K562 (cell line): ENCODE measurements around the gene DCAF5. TPM values are rescaled to one million over a fixed set of nuclear protein-coding genes. Genes with fewer than 3 reads are reported as not detected.

Experiments
- ATAC-seq: fragments of 200-7000 bp; cut with Tn5 transposase; 3 replicates; pipeline ENCODE4 v1.9.1; 2020; ENCODE audit warnings: moderate library complexity
- BruUV-seq: library from RNA; stranded (reverse); fragments of 400-500 nt; replicated peaks from 2 replicates; lab custom pipeline; 2021; lab: Mats Ljungman, UMichigan
- CTCF ChIA-PET: fragments of 300-600 bp; formaldehyde crosslinking; extraction: SDS; loops from one replicate; lab custom pipeline; 2021; ENCODE audit warnings: low intra/inter-chr PET ratio; lab: Yijun Ruan, JAX
- POLR2A ChIA-PET: fragments of 300-600, 350-650 bp; sonication (Branson Sonifier 250); formaldehyde crosslinking; extraction: SDS; loops from one replicate; lab custom pipeline; 2021; ENCODE audit warnings: antibody characterized with exemption, inconsistent platforms; lab: Yijun Ruan, JAX
- DNase-seq, 4 experiments: peaks; one replicate each; pipeline versions ENCODE4 v3.0.0 to v3.0.0-alpha.2; 2011 to 2018; ENCODE audit warnings: low spot score in 3 of 4, mixed read lengths in 3 of 4; ENCODE audit errors: extremely low read depth in 1 of 4
- FAIRE-seq: peaks from 2 replicates; lab custom pipeline; 2011; peaks lifted over from hg19 to GRCh38; lab: Jason Lieb, UNC
- H2AFZ ChIP-seq: 2 replicates; pipeline ENCODE4 v1.6.0; 2011; ENCODE audit warnings: low read depth, low read length, control low read depth, inconsistent platforms
- H3K27ac ChIP-seq: fragments of 200-600 bp; 3 replicates; pipeline ENCODE4 v1.8.0; 2011; ENCODE audit warnings: low read depth, mild to moderate bottlenecking, control low read depth, inconsistent platforms, low read length, moderate library complexity, mixed read lengths; ENCODE audit errors: extremely low read depth
- H3K27me3 ChIP-seq, 2 experiments: fragments of 300-600 bp in 1 of 2; 2 replicates in 1 of 2; 3 replicates in 1 of 2; pipeline versions ENCODE4 v1.6.0 to v1.8.0; 2011; ENCODE audit warnings: inconsistent platforms in 2 of 2, low read length in 2 of 2, mild to moderate bottlenecking in 1 of 2, mixed read lengths in 1 of 2, moderate library complexity in 1 of 2; ENCODE audit not compliant: control insufficient read depth in 2 of 2, insufficient read depth in 2 of 2
- H3K36me3 ChIP-seq: fragments of 300-600 bp; 3 replicates; pipeline ENCODE4 v1.8.0; 2011; ENCODE audit warnings: mild to moderate bottlenecking, low read length, inconsistent platforms; ENCODE audit not compliant: control insufficient read depth, insufficient read depth
- H3K4me1 ChIP-seq, 2 experiments: fragments of 200-600 bp in 1 of 2; replicated peaks in 1 of 2; 2 replicates in 1 of 2; 3 replicates in 1 of 2; pipeline versions ENCODE4 v1.5.1 to v1.8.0; 2011; ENCODE audit warnings: inconsistent platforms in 2 of 2, low read length in 2 of 2, mild to moderate bottlenecking in 1 of 2, mixed read lengths in 1 of 2, moderate library complexity in 1 of 2; ENCODE audit not compliant: control insufficient read depth in 2 of 2, insufficient read depth in 2 of 2
- H3K4me2 ChIP-seq: 2 replicates; pipeline ENCODE4 v1.6.1; 2011; ENCODE audit warnings: low read length, control low read depth, inconsistent platforms, mixed read lengths; ENCODE audit not compliant: insufficient read depth
- H3K4me3 ChIP-seq: fragments of 200-600 bp; sonication (generic), shearing (Covaris generic); 2 replicates; pipeline ENCODE4 v1.5.1; 2016; ENCODE audit warnings: control low read depth, inconsistent platforms
- H3K79me2 ChIP-seq: fragments of 200-600 bp; 3 replicates; pipeline ENCODE4 v1.8.0; 2011; ENCODE audit warnings: low read length, inconsistent platforms; ENCODE audit not compliant: control insufficient read depth, insufficient read depth
- H3K9ac ChIP-seq, 2 experiments: 2 replicates each; pipeline versions ENCODE4 v1.6.0 to v1.6.1; 2011; ENCODE audit warnings: low read depth in 2 of 2, low read length in 2 of 2, control low read depth in 1 of 2, inconsistent platforms in 1 of 2, mild to moderate bottlenecking in 1 of 2, mixed read lengths in 1 of 2; ENCODE audit not compliant: insufficient read depth in 1 of 2
- H3K9me1 ChIP-seq: one replicate; pipeline ENCODE4 v1.6.0; 2011; ENCODE audit warnings: inconsistent platforms, mild to moderate bottlenecking, low read length, moderate library complexity; ENCODE audit not compliant: control insufficient read depth, insufficient read depth
- H3K9me3 ChIP-seq: replicated peaks from 2 replicates; pipeline ENCODE4 v1.5.1; 2011; ENCODE audit warnings: low read depth, low read length, inconsistent platforms; ENCODE audit not compliant: control insufficient read depth, insufficient read depth
- H4K20me1 ChIP-seq: replicated peaks from 2 replicates; pipeline ENCODE4 v1.6.1; 2011; ENCODE audit warnings: low read length, inconsistent platforms, mixed read lengths; ENCODE audit not compliant: control insufficient read depth, insufficient read depth
- ADNP ChIP-seq: fragments of 200-800 bp; sonication (Bioruptor generic); IDR thresholded peaks from 2 replicates; pipeline ENCODE4 v1.6.1; 2016; ENCODE audit warnings: missing genetic modification characterization, missing compliant biosample characterization
- CTCFL ChIP-seq: IDR thresholded peaks from 2 replicates; pipeline ENCODE4 v1.6.1; 2011; ENCODE audit warnings: borderline replicate concordance, low read depth, mild to moderate bottlenecking, moderate library complexity, low read length; ENCODE audit not compliant: insufficient read depth, poor library complexity, severe bottlenecking
- CXXC5 ChIP-seq: fragments of 250-450 bp; sonication (Bioruptor Pico); IDR thresholded peaks from 2 replicates; pipeline ENCODE4 v1.8.0; 2022; ENCODE audit warnings: inconsistent platforms, mild to moderate bottlenecking, moderate library complexity
- DPF2 ChIP-seq: fragments of 450-650 bp; IDR thresholded peaks from 2 replicates; pipeline ENCODE4 v1.6.1; 2016
- EP400 ChIP-seq: fragments of 450-650 bp; IDR thresholded peaks from 2 replicates; pipeline ENCODE4 v1.6.1; 2017; ENCODE audit warnings: antibody characterized with exemption, mild to moderate bottlenecking, moderate library complexity
- MLLT1 ChIP-seq, 2 experiments: fragments of 450-650 bp; IDR thresholded peaks; 2 replicates each; pipeline ENCODE4 v1.6.1; 2016
- MTA2 ChIP-seq: fragments of 450-650 bp; IDR thresholded peaks from 2 replicates; pipeline ENCODE4 v1.6.1; 2016; ENCODE audit warnings: low read depth
- PCBP1 ChIP-seq: fragments of 200-400 bp; formaldehyde crosslinking; IDR thresholded peaks from 2 replicates; pipeline ENCODE4 v1.6.1; 2018; ENCODE audit warnings: mild to moderate bottlenecking, low read depth, low read length; ENCODE audit not compliant: poor library complexity, severe bottlenecking
- PHF20 ChIP-seq: fragments of 450-650 bp; IDR thresholded peaks from 2 replicates; pipeline ENCODE4 v1.6.1; 2018; ENCODE audit not compliant: partially characterized antibody
- POLR2A ChIP-seq: fragments of 450-650 bp; conservative IDR thresholded peaks from 2 replicates; pipeline ENCODE4 v1.6.1; 2016
- PTRF ChIP-seq: fragments of 450-650 bp; IDR thresholded peaks from 2 replicates; pipeline ENCODE4 v1.6.1; 2016; ENCODE audit warnings: mild to moderate bottlenecking, missing genetic modification characterization, missing compliant biosample characterization
- RBM22 ChIP-seq: fragments of 200-400 bp; formaldehyde crosslinking; IDR thresholded peaks from 2 replicates; pipeline ENCODE4 v1.6.1; 2018; ENCODE audit warnings: low read length, low read depth; ENCODE audit not compliant: poor library complexity, severe bottlenecking
- SMAD4 ChIP-seq: fragments of 250-450 bp; sonication (Bioruptor Pico); conservative IDR thresholded peaks from 2 replicates; pipeline ENCODE4 v1.8.0; 2021; ENCODE audit warnings: inconsistent platforms, mild to moderate bottlenecking, moderate library complexity
- USF2 ChIP-seq: sonication (generic); formaldehyde crosslinking; IDR thresholded peaks from 2 replicates; pipeline ENCODE4 v1.5.0; 2020; ENCODE audit warnings: missing genetic modification reagents
- XRCC5 ChIP-seq: fragments of 200-400 bp; formaldehyde crosslinking; IDR thresholded peaks from 2 replicates; pipeline ENCODE4 v1.6.1; 2017; ENCODE audit warnings: low read depth, mild to moderate bottlenecking, low read length
- ZFPM2 ChIP-seq: fragments of 250-450 bp; sonication (Bioruptor Pico); IDR thresholded peaks from 2 replicates; pipeline ENCODE4 v1.5.1; 2022; ENCODE audit warnings: mild to moderate bottlenecking
- ZNF354B ChIP-seq: fragments of 250-450 bp; sonication (Bioruptor Pico); IDR thresholded peaks from 2 replicates; pipeline ENCODE4 v1.4.0; 2020
- ZNF583 ChIP-seq: fragments of 250-450 bp; sonication (Bioruptor Pico); IDR thresholded peaks from 2 replicates; pipeline ENCODE4 v1.4.0; 2020
- ZNF780A ChIP-seq: fragments of 250-450 bp; sonication (Bioruptor Pico); IDR thresholded peaks from 2 replicates; pipeline ENCODE4 v1.5.0; 2021; ENCODE audit warnings: mild to moderate bottlenecking
- ZSCAN32 ChIP-seq: fragments of 450-650 bp; formaldehyde crosslinking; IDR thresholded peaks from 2 replicates; pipeline ENCODE4 v1.4.0; 2020; ENCODE audit warnings: mild to moderate bottlenecking, moderate library complexity
- WGBS: fragments of 100-300 bp; shearing (Covaris generic); methylation state at CpG from one replicate; pipeline ENCODE4 v1.1.6; 2016; ENCODE audit warnings: low coverage, mixed read lengths; ENCODE audit not compliant: insufficient coverage; ENCODE audit errors: missing lambda C conversion rate; 5-methylcytosine and 5-hydroxymethylcytosine counted together
- in situ Hi-C: fragments of 300-500 bp; cut with MboI; formaldehyde crosslinking; loops from 4 replicates; pipeline ENCODE4 v1.15.0; 2018; ENCODE audit warnings: inconsistent platforms, mixed read lengths
- intact Hi-C: fragments of 100-400 bp; cut with micrococcal nuclease; formaldehyde crosslinking; loops from 2 replicates; pipeline ENCODE4 v1.14.2; 2022
- polyA plus RNA-seq, 8 experiments: library from polyadenylated mRNA; depleted of rRNA in 4 of 8; stranded (reverse) in 5 of 8; unstranded in 3 of 8; fragments of >200 nt; fragmentation: Nextera tagmentation in 2 of 8; fragmentation: Illumina TruSeq in 1 of 8; extraction: Ambion mirVana in 2 of 8; extraction: Trizol in 1 of 8; gene quantifications; 2 replicates each; pipeline versions ENCODE4 v1.2.1 to v1.2.3, GENCODE V29; 2011 to 2014; ENCODE audit warnings: inconsistent platforms in 1 of 8, missing spikeins in 1 of 8
- total RNA-seq, 7 experiments: library from RNA; depleted of rRNA in 6 of 7; stranded (reverse); fragments of >200 nt in 6 of 7; fragmentation: Illumina TruSeq in 2 of 7; extraction: Trizol in 2 of 7; gene quantifications; 2 replicates each; pipeline versions ENCODE4 v1.2.1 to v1.2.3, GENCODE V29; 2011 to 2021; ENCODE audit warnings: low replicate concordance in 1 of 7

DCAF5 gene
- total and polyA plus RNA-seq, 9 of the 15 experiments (the other 6 are each of a cell fraction or from before 2014, with no cell fraction given) = 5.6 to 24.1 (median 12.7) TPM

- WGBS = under 1% methylated on average over 28 of the region's 57 CpGs
- H2AFZ ChIP-seq = peak overlapping the region; percentile 83
- intact Hi-C loops = loop anchor here (2.0 to 5.0 kb wide), 2 partner anchors 19 to 41 kb away; partner anchors contain the start of gene EXD2
- no peak for TF ChIP-seq DPF2
- no peak for TF ChIP-seq ADNP
- no peak for TF ChIP-seq ZNF780A (CRISPR knock-in tag)
- TF ChIP-seq RBM22 = peak; percentile 36
- peak; percentile 39; the same call in 1 of the 2 replicates for TF ChIP-seq EP400
- TF ChIP-seq ZNF354B = no peak
- TF ChIP-seq PHF20 = peak; percentile 81
- TF ChIP-seq ZFPM2 = no peak
- peak; percentile 50 for TF ChIP-seq CTCFL
- TF ChIP-seq MLLT1 (IDR thresholded peaks at IDR 0.05) = peak in 1 of 2 experiments; percentile 98; a peak in 2 of 4 replicates
- peak; percentile 46; the same call in 1 of the 2 replicates for TF ChIP-seq POLR2A
- TF ChIP-seq SMAD4 (CRISPR knock-in tag) = 0 out of 2 replicates have a peak, but pooled peaks have one; percentile 20
- no peak for TF ChIP-seq ZSCAN32 (CRISPR knock-in tag)
- no peak for TF ChIP-seq PTRF (tag)
- TF ChIP-seq USF2 (CRISPR knock-in tag) = no peak
- peak; percentile 69 for TF ChIP-seq CXXC5 (CRISPR knock-in tag)
- TF ChIP-seq MTA2 = no peak
- no peak for TF ChIP-seq ZNF583 (CRISPR knock-in tag)
- peak; percentile 79; the same call in 1 of the 2 replicates for TF ChIP-seq XRCC5
- peak; percentile 62 for TF ChIP-seq PCBP1
Observed at GRCh38 chr14:69151458-69152180, 1.3 kb downstream of the DCAF5 start.

More at GRCh38 chr14:69151458-69152180, 1.3 kb downstream of the DCAF5 start:
- peak overlapping the region; percentile 90 for H3K27ac ChIP-seq
- H4K20me1 ChIP-seq = no peaks in the 10 kb centered on the region
- peak overlapping the region; percentile 94 for H3K9ac ChIP-seq
- BruUV-seq = no TSS peak
- H3K36me3 ChIP-seq = peaks cover 21% of the 10 kb centered on the region
- peak overlapping the region; percentile 90 for H3K4me3 ChIP-seq
- CTCF ChIA-PET = interaction anchor here (1.0 kb wide), 1 partner anchor 64 kb away, joined by 3 read pairs; no protein-coding TSS in a partner anchor
- peak; percentile 81 for ATAC-seq
- no peaks in the 10 kb centered on the region for H3K9me1 ChIP-seq
- H3K27me3 ChIP-seq = no peaks in the 10 kb centered on the region
- peak overlapping the region; percentile 81 for H3K4me2 ChIP-seq
- POLR2A ChIA-PET = interaction anchor here (0.6 to 2.3 kb wide), 5 partner anchors 12 to 202 kb away, joined by 3 to 12 read pairs (median 3); partner anchors contain the start of gene EXD2
- in situ Hi-C loops = no loop called here
- DNase-seq = peak; percentile 73 to 85 (median 76)
- peaks cover 19 to 20% of the 10 kb centered on the region in 2 experiments; a peak in 4 of 5 replicates for H3K4me1 ChIP-seq
- peaks cover 56% of the 10 kb centered on the region for H3K79me2 ChIP-seq
- no peaks in the 10 kb centered on the region for H3K9me3 ChIP-seq
- FAIRE-seq = no peak
